ENCODE data around the gene TCP11L2.

DNA sequence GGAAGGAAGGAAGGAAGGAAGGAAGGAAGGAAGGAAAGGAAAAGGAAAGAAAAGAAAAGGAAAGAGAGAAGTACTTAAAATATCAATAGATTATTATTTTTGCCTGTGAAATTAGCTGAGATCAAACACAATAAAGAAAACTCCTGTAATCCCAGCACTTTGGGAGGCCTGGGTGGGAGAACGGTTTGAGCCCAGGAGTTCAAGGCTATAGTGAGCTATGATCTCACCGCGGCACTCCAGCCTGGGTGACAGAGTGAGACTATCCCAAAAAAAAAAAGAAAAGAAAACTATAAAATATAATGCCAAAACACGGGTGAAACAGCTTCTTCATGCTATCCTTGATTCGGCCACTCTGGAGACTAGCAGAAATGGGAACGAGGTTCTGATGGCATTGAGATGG is 28.5 kb upstream of the TCP11L2 start:
- TF ChIP-seq, protein P1, sequence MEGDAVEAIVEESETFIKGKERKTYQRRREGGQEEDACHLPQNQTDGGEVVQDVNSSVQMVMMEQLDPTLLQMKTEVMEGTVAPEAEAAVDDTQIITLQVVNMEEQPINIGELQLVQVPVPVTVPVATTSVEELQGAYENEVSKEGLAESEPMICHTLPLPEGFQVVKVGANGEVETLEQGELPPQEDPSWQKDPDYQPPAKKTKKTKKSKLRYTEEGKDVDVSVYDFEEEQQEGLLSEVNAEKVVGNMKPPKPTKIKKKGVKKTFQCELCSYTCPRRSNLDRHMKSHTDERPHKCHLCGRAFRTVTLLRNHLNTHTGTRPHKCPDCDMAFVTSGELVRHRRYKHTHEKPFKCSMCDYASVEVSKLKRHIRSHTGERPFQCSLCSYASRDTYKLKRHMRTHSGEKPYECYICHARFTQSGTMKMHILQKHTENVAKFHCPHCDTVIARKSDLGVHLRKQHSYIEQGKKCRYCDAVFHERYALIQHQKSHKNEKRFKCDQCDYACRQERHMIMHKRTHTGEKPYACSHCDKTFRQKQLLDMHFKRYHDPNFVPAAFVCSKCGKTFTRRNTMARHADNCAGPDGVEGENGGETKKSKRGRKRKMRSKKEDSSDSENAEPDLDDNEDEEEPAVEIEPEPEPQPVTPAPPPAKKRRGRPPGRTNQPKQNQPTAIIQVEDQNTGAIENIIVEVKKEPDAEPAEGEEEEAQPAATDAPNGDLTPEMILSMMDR (conservative IDR thresholded peaks at IDR 0.05), result no peak
- no peak for TF ChIP-seq ZFX (IDR thresholded peaks at IDR 0.05)

Measured in C4-2B (cell line).